Lung (tissue), 12 donors: ENCODE measurements around the gene RABGEF1. TPM values are rescaled to one million over a fixed set of nuclear protein-coding genes. Genes with fewer than 3 reads are reported as not detected.

ENCODE experiments used
- ATAC-seq: fragments of 200-7000 bp; cut with Tn5 transposase; one replicate; pipeline ENCODE4 v1.9.1; 2020; ENCODE audit warnings: moderate number of reproducible peaks; ENCODE audit not compliant: insufficient read depth, low FRiP score
- DNase-seq, 3 donors: peaks; one replicate each; pipeline ENCODE4 v3.0.0-alpha.2; 2013 to 2017
- H3K27ac ChIP-seq, 2 donors: one replicate each; pipeline ENCODE4 v1.5.1; 2013; ENCODE audit warnings: mild to moderate bottlenecking in 2 of 2, moderate library complexity in 2 of 2, control low read depth in 1 of 2, inconsistent platforms in 1 of 2, low read depth in 1 of 2, low read length in 1 of 2
- H3K27me3 ChIP-seq, 3 donors: one replicate each; pipeline ENCODE4 v1.5.1; 2013; ENCODE audit warnings: low read length in 2 of 3; ENCODE audit not compliant: control insufficient read depth in 3 of 3, insufficient read depth in 3 of 3
- H3K36me3 ChIP-seq, 4 donors: one replicate each; pipeline ENCODE4 v1.5.1; 2013; ENCODE audit warnings: low read length in 4 of 4, mild to moderate bottlenecking in 1 of 4, moderate library complexity in 1 of 4; ENCODE audit not compliant: control insufficient read depth in 4 of 4, insufficient read depth in 4 of 4
- H3K4me1 ChIP-seq, 5 donors: one replicate each; pipeline ENCODE4 v1.5.1; 2013; ENCODE audit warnings: low read length in 5 of 5, mild to moderate bottlenecking in 2 of 5, moderate library complexity in 1 of 5; ENCODE audit not compliant: control insufficient read depth in 5 of 5, insufficient read depth in 5 of 5
- H3K4me3 ChIP-seq: one replicate; pipeline ENCODE4 v1.5.1; 2013; ENCODE audit warnings: mild to moderate bottlenecking, control low read depth, moderate library complexity
- H3K9ac ChIP-seq, 2 donors: one replicate each; pipeline ENCODE4 v1.5.1; 2013; ENCODE audit warnings: low read length in 2 of 2, control low read depth in 1 of 2; ENCODE audit not compliant: insufficient read depth in 1 of 2
- H3K9me3 ChIP-seq, 4 donors: one replicate each; pipeline ENCODE4 v1.5.1; 2013; ENCODE audit warnings: low read length in 3 of 4, mild to moderate bottlenecking in 1 of 4, moderate library complexity in 1 of 4; ENCODE audit not compliant: control insufficient read depth in 4 of 4, insufficient read depth in 3 of 4
- CTCF ChIP-seq: IDR thresholded peaks from 2 replicates; pipeline ENCODE4 v1.5.1; 2012; ENCODE audit warnings: mild to moderate bottlenecking; ENCODE audit errors: control extremely low read depth, extremely low read depth
- WGBS, 2 donors: extraction: QIAGEN DNeasy Blood & Tissue Kit; methylation state at CpG; one replicate each; pipeline ENCODE4 v1.1.7; 2013; 5-methylcytosine and 5-hydroxymethylcytosine counted together
- polyA plus RNA-seq, 2 donors: library from polyadenylated mRNA; stranded (reverse); fragments of 200-250 nt; gene quantifications; one replicate each; pipeline ENCODE4 v1.2.1, GENCODE V29; 2013
- total RNA-seq, 2 donors: library from RNA; depleted of rRNA in 1 of 2; stranded (reverse); fragments of >200 nt in 1 of 2; gene quantifications; one replicate each; pipeline ENCODE4 v1.2.1, GENCODE V29; 2014 to 2021
- donor health status: control.
- donor health status: control.
- donor health status: Bipolar disorder and iron deficiency.
- donor health status: healthy.
- donor health status: DM: yes; HTN: yes; CAD: no.

Gene RABGEF1
- total and polyA plus RNA-seq, 4 donors, result 9.3 to 27.3 (median 18.9) TPM

- peaks cover 0 to 2% (median 0%) of the 10 kb centered on the region in 4 donors for H3K9me3 ChIP-seq
- H3K27ac ChIP-seq, result no peak overlapping the region
- no peak overlapping the region for H3K9ac ChIP-seq
- peaks cover 17 to 30% (median 20%) of the 10 kb centered on the region in 4 donors for H3K36me3 ChIP-seq
- no peak overlapping the region for H3K4me3 ChIP-seq
- no peaks in the 10 kb centered on the region for H3K4me1 ChIP-seq
- H3K27me3 ChIP-seq, result no peaks in the 10 kb centered on the region
- no peak for TF ChIP-seq CTCF
- DNase-seq, result no peak
- ATAC-seq, result no peak
- 88 to 90% methylated on average over 6 of the region's 6 CpGs for WGBS, 2 donors
These were observed 49.7 kb downstream of the RABGEF1 start for GRCh38 chr7:66790196-66790595.

GRCh38 chr7:66790725-66791124 lies 50.2 kb downstream of the RABGEF1 start:
- no peak for TF ChIP-seq CTCF

GRCh38 chr7:66800591-66800990 lies 60.1 kb downstream of the RABGEF1 start:
- ATAC-seq (no peak), DNase-seq (no peak)
- no peak for TF ChIP-seq CTCF
- H3K9me3 ChIP-seq, result no peaks in the 10 kb centered on the region
- H3K4me1 ChIP-seq, result no peaks in the 10 kb centered on the region
- H3K4me3 ChIP-seq, result no peak overlapping the region
- WGBS, 2 donors, result 96 to 99% methylated on average over 8 of the region's 8 CpGs
- no peaks in the 10 kb centered on the region for H3K27me3 ChIP-seq
- H3K27ac ChIP-seq, result no peak overlapping the region
- H3K36me3 ChIP-seq, result peaks cover 17 to 49% (median 37%) of the 10 kb centered on the region in 4 donors
- H3K9ac ChIP-seq, result no peak overlapping the region

More at GRCh38 chr7:66790725-66791124, 50.2 kb downstream of the RABGEF1 start:
- no peak overlapping the region for H3K4me3 ChIP-seq
- no peaks in the 10 kb centered on the region for H3K4me1 ChIP-seq
- H3K9ac ChIP-seq, result no peak overlapping the region
- H3K27me3 ChIP-seq, result no peaks in the 10 kb centered on the region
- H3K27ac ChIP-seq, result no peak overlapping the region
- ATAC-seq, result no peak
- peaks cover 18 to 34% (median 22%) of the 10 kb centered on the region in 4 donors for H3K36me3 ChIP-seq
- peaks cover 0 to 2% (median 0%) of the 10 kb centered on the region in 4 donors for H3K9me3 ChIP-seq
- WGBS, 2 donors, result 97% methylated on average over 3 of the region's 3 CpGs
- DNase-seq, result no peak

- Histone ChIP-seq H3K36me3 (peaks cover 20 to 40% (median 36%) of the 10 kb centered on the region in 4 donors), H3K9me3 (no peaks in the 10 kb centered on the region), H3K27me3 (no peaks in the 10 kb centered on the region), H3K4me3 (no peak overlapping the region), H3K4me1 (no peaks in the 10 kb centered on the region), H3K9ac (no peak overlapping the region), H3K27ac (no peak overlapping the region)
- ATAC-seq (no peak), DNase-seq (no peak)
- TF ChIP-seq CTCF, result no peak
- WGBS, 2 donors, result 81 to 91% methylated on average over 4 of the region's 4 CpGs
These were observed 63.5 kb downstream of the RABGEF1 start for GRCh38 chr7:66804001-66804400.
